GM19240 (cell line): ENCODE data around the gene NAT10.
A peak's percentile ranks its signal among the peaks of the same experiment; 100 is the strongest.
"Not testable (repeated sequence)": the region's sequence is repeated elsewhere in the genome, so short reads cannot be mapped to it uniquely, and the experiment has no call there.

ENCODE experiments used
- DNase-seq: peaks from one replicate; pipeline ENCODE4 v3.0.0; 2011; ENCODE audit warnings: low spot score; ENCODE audit not compliant: insufficient read length

The NAT10 gene

DNA sequence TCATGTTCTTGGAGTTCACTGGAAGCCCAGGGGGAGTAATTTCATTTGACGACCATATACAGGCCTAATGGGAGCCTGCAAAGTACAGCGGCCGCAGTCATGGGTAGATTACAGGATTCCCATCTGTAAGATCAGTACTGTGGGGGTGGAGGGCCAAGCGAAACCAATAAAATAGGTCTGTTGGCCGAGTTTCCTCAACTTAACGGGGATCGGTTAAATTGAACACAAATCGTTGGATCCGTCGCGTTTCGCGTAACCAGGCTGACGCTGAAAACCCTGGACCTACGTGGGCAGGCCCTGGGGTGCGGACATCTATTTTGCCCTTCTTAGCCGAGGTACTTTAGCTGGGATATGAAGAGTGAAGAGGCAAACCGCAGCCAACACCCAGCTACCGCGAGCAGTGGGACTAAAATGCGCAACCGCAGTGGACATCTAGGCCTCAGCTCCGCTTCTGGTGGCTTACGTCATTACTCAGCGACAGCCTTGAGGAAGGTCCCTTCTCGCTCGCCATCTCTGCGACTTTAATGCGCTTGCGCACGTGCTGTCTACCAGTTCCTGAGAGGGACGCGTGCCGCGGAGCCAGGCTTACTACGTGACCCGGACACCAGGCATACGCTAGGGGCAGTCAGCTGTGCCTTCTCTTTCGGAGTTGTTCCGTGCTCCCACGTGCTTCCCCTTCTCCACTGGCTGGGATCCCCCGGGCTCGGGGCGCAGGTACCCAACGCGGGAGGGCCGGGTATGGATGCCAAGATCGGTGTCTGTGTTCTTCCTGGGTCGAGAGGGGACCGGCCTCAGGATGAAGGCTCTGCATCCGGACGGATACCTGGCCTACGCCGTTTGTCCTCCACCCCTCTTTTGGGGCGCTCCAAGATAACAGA lies at the start of gene NAT10:
Gene NAT10 (plus strand): TSS at position 551 of the 878 bp plus-strand sequence. CDS start 2,597 bp downstream, outside the sequence.
- DNase-seq = peak; percentile 87

- no peak for DNase-seq
These were observed 48.8 kb upstream of the NAT10 start for GRCh38 chr11:34056672-34057071.

DNA sequence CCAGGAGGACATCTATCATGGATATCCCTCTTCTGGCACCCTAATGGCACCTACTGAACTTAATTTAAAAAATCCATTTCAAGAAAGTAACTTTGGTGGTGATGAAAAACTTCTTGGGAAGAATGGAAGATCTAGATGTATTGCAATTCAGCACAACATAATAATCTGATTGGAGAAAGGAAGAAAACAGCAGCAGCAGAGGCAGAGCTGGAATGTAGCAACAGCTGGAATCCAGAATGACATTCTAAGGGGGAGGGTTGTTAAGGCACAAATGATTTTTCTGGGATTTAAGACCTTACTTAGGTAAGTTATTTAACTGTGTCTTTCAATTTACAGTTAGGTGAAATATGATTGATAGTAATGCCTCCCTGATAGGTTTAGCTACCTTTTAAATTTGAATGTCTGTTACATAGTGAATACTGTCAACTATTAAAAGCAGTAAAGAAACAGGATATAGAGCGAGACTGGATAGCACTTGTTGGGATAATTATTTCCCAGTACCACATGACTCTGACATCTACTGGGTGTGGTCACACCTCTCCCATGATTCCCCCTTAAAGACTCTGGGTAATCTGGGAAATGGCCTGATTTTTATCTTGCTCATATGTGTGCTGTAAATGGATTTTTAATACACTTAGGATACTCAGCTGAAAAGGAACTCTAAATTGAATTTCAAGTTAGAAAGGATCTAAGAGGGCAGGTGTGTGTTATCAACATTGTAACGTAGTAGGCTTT lies 42.2 kb upstream of the NAT10 start:
- DNase-seq = no peak

DNA sequence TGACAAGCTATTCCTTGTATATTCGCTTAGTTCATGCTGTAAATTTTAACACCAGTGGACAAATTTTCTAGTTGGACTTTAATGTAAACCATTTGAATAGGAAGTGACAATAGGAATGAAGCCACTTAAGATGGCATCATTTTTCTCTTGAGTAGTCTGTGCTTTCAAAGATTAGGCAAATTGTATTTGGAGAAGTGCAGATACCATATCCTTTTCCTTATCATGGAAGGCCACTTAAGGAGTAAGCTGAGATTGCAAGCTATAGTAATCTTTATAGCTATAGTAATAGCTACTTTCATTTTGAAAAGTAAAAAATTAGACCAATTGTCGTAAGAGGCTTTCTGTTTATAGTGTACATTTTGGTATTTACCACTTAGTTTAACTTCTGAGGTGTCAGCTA lies 41.1 kb upstream of the NAT10 start:
- no peak for DNase-seq

DNA sequence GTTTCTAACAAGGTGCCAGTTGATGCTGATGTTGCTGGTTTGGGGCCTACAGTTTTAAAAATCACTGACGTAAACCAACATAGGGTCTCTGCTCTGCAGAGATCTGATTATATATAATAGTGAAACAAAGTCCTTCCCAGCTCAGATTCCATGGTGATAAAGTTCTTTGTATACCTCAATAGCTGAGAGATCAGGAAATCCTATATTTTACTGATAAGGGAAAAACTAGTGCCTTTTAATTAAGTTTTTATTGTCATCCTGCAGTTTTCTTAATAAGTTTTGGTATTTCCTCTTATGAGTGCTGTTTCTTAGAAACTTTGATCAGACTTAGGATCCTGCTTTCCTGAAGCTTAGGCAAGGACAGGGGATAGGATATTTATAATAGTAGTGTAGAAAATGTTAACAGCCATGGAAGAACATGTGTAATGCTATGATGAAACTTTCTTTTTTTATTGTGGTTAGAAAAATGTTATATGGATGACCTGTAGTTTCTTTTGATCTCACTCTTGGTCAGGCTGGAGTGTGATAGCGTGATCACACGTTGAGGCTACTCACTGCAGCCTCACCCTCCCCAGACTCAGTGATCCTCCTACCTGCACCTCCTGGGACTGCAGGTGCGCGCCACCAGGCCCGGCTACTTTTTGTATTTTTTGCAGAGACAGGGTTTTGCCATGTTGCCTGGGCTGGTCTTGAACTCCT lies 39.8 kb upstream of the NAT10 start:
- no peak for DNase-seq

DNA sequence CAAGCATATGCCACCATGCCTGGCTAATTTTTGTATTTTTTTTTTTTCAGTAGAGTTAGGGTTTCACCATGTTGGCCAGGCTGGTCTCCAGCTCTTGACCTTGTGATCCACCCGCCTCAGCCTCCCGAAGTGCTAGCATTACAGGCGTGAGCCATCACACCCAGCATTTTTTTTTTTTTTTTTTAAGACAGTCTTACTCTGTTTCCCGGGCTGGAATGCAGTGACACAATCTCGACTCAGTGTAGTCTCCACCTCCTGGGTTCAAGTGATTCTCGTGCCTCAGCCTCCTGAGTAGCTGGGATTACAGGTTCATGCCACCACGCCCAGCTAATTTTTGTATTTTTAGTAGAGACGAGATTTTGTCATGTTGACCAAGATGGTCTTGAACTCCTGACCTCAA lies 38.7 kb upstream of the NAT10 start:
- DNase-seq = not testable (repeated sequence)

DNA sequence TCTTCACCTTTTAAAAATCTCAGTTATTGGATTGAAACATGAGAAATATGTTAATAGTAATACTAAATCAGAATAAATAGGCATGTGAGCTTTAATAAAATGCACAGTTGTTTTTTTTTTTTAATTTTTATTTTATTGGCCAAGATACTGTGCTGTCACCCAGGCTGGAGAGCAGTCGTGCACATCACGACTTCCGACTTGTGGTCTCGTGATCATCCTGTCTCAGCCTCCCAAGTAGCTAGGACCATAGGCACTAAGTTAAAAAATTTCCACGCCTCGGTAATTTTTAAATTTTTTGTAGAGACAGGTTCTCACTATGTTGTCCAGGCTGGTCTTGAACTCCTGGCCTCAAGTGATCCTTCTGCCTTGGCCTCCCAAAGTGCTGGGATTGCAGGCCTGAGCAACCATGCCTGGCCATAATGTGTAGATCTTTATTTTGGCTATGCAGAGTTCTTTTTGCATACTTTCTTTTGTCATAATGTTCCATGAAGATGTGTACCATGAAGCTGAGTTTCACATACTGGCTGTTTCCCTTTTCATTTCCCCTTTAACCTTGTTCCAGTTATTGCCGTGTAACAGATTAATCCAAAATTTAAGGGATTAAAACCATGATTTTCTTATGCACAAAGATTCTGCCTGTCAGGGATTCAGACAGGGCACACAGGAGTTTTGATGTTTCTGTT lies 37.9 kb upstream of the NAT10 start:
- no peak for DNase-seq

GRCh38 chr11:34068111-34068510 lies 37.3 kb upstream of the NAT10 start:
- no peak for DNase-seq

- DNase-seq = not testable (repeated sequence)
These were observed 34.1 kb upstream of the NAT10 start for GRCh38 chr11:34071306-34071705.

GRCh38 chr11:34072041-34072440 lies 33.4 kb upstream of the NAT10 start:
- no peak for DNase-seq

DNA sequence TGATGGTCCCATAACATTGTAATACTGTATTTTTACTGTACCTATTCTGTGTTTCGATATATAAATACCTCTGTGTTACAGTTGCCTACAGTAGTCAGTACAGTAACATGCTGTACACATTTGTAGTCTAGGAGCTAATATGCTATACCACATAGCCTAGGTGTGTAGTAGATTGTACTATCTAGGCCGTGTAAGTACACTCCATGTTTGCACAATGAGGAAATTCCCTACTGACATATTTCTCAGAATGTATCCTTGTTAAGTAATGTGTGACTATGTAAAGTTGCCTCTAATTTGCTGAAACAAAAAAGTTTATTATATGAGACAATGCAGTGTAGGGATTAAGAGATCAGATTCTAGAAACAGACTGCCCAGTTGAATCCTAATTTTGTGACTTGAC lies 32.6 kb upstream of the NAT10 start:
- DNase-seq = no peak

DNA sequence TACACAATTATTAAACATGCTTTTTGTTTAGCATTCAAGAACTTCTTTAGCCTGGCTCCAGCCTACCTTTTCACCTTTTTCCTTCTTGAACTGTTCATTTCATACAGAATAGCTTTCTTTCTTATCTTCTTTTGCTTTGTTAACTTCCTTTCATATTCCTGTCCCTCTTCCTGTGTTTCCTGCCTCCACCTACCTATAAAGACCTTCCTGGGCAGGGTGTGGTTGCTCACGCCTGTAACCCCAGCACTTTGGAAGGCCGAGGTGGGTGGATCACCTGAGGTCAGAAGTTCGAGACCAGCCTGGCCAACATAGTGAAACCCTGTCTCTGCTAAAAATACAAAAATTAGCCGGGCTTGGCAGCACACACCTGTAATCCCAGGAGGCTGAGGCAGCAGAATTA lies 31.0 kb upstream of the NAT10 start:
- no peak for DNase-seq

- DNase-seq = no peak
These were observed 30.1 kb upstream of the NAT10 start for GRCh38 chr11:34075178-34075820.

- DNase-seq = no peak
These were observed 24.8 kb upstream of the NAT10 start for GRCh38 chr11:34080609-34081008.

GRCh38 chr11:34084637-34085036 lies 20.8 kb upstream of the NAT10 start:
- DNase-seq = no peak

- no peak for DNase-seq
These were observed 18.7 kb upstream of the NAT10 start for GRCh38 chr11:34086554-34087283.

DNA sequence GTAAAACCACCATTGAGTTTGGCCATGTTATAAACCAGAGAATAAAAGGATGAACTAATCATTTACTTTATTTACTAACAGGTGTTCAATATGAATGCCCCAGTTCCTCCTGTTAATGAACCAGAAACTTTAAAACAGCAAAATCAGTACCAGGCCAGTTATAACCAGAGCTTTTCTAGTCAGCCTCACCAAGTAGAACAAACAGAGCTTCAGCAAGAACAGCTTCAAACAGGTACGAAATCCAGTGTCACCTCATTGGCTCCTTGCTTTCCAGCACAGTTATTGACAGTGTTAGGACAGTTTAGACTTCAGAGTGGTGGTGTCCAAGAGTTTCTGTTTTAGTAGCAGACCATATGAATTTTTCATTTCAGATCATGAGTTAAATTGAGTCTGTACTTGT lies 13.6 kb upstream of the NAT10 start:
- DNase-seq = no peak

- DNase-seq = not testable (repeated sequence)
These were observed 10.5 kb upstream of the NAT10 start for GRCh38 chr11:34094900-34095299.

DNA sequence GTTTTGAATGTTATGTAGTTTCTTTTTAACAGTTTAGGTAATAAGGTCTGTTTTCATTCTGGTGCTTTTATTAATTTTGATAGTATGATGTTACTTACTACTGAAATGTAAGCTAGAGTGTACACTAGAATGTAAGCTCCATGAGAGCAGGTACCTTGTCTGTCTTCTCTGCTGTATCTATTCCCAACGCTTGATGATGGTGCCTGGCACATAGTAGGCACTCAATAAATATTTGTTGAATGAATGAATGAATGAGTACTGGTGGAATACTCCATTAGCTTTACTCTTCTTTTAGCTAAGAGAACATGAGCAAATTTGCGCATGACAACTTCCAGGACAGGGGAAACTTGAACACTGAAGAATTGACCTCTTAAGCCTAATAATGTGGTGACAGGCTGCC lies 6.6 kb upstream of the NAT10 start:
- no peak for DNase-seq

GRCh38 chr11:34104680-34105078 lies 750 bp upstream of the NAT10 start:
- DNase-seq = no peak
